GM18861 (cell line): ENCODE data around the gene NUP155.
"Not testable (repeated sequence)": the region's sequence is repeated elsewhere in the genome, so short reads cannot be mapped to it uniquely, and the experiment has no call there.

Source experiments
- ATAC-seq: cut with Tn5 transposase; IDR thresholded peaks from one replicate; pipeline ENCODE4 v1.9.1; 2021; ENCODE audit not compliant: unreplicated experiment

Gene NUP155

GRCh38 chr5:37370864-37371726 is at the start of gene NUP155:
Gene NUP155 (minus strand): TSS chr5:37371106. CDS start chr5:37370977, 129 bp downstream.
- peak; percentile 90 for ATAC-seq

- ATAC-seq, result no peak
Measured at GRCh38 chr5:37417347-37417746, 46.4 kb upstream of the NUP155 start.

GRCh38 chr5:37415456-37415855 is 44.5 kb upstream of the NUP155 start:
- not testable (repeated sequence) for ATAC-seq

GRCh38 chr5:37412515-37412914 is 41.6 kb upstream of the NUP155 start:
- no peak for ATAC-seq

- ATAC-seq, result no peak
Measured at GRCh38 chr5:37400501-37400900, 29.6 kb upstream of the NUP155 start.

GRCh38 chr5:37396352-37396751 is 25.4 kb upstream of the NUP155 start:
- ATAC-seq, result no peak

GRCh38 chr5:37391591-37391990 is 20.7 kb upstream of the NUP155 start:
- ATAC-seq, result no peak

GRCh38 chr5:37379100-37379628 is 8.3 kb upstream of the NUP155 start, which contains the start of gene WDR70:
Gene WDR70 (plus strand): TSS chr5:37379318. CDS start chr5:37379368, 50 bp downstream.
- ATAC-seq, result peak; percentile 99

GRCh38 chr5:37378066-37378465 is 7.2 kb upstream of the NUP155 start:
- ATAC-seq, result not testable (repeated sequence)

- no peak for ATAC-seq
Measured at GRCh38 chr5:37375091-37375490, 4.2 kb upstream of the NUP155 start.

- ATAC-seq, result no peak
Measured at GRCh38 chr5:37370550-37370863, 399 bp downstream of the NUP155 start.

GRCh38 chr5:37355161-37355560 is 15.7 kb downstream of the NUP155 start:
- ATAC-seq, result no peak

GRCh38 chr5:37342741-37343140 is 28.2 kb downstream of the NUP155 start:
- ATAC-seq, result not testable (repeated sequence)

GRCh38 chr5:37334754-37335153 is 36.2 kb downstream of the NUP155 start:
- not testable (repeated sequence) for ATAC-seq

GRCh38 chr5:37326536-37326935 is 44.4 kb downstream of the NUP155 start:
- no peak for ATAC-seq

GRCh38 chr5:37323607-37324006 is 47.3 kb downstream of the NUP155 start:
- no peak for ATAC-seq

GRCh38 chr5:37319037-37319782 is 51.7 kb downstream of the NUP155 start:
- ATAC-seq, result no peak

GRCh38 chr5:37316027-37316426 is 54.9 kb downstream of the NUP155 start:
- ATAC-seq, result no peak

- no peak for ATAC-seq
Measured at GRCh38 chr5:37310360-37310759, 60.5 kb downstream of the NUP155 start.

- no peak for ATAC-seq
Measured at GRCh38 chr5:37308793-37309192, 62.1 kb downstream of the NUP155 start.

GRCh38 chr5:37304888-37305287 is 66.0 kb downstream of the NUP155 start:
- ATAC-seq, result no peak

GRCh38 chr5:37296313-37296712 is 74.6 kb downstream of the NUP155 start:
- not testable (repeated sequence) for ATAC-seq
